ENCODE measurements around the gene KPNA4.
"Not testable (repeated sequence)": the region's sequence is repeated elsewhere in the genome, so short reads cannot be mapped to it uniquely, and the experiment has no call there.

The KPNA4 gene

DNA sequence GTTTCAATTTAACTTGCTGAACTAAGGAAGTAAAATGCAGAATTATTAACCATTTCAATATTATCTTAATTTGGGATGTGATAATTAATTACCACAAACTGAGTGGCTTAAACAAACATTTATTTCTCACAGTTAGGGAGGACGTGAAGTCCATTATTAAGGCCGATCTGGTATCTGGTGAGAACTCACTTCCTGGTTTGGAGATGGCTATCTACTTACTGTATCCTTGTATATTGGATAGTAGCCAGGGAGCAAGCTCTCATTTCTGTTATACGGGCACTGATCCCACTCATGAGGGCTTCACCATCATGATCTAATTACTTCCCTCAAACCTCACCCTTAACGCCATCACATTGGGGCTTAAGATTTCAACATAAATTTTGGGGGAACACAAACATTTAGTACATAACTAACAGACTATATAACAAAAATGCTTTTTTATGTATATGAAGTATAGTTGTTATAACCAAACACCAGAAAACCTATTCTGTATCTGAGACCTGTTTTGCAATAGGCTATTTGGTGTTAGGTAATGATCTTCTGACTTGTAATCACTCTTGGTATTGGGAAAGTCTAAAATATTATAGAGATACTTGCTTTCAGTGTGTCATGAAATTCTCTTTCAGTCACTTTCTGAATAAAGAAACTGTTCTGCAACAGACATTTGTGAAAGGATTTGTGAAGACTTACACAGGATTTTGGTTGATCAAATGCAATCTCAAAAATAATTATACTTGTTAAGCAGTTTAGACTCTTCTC is 4.7 kb upstream of the KPNA4 start:
- DNase-seq = peak; percentile 87

GRCh38 chr3:160568989-160569388 is 3.6 kb upstream of the KPNA4 start:
- no peak for DNase-seq

DNA sequence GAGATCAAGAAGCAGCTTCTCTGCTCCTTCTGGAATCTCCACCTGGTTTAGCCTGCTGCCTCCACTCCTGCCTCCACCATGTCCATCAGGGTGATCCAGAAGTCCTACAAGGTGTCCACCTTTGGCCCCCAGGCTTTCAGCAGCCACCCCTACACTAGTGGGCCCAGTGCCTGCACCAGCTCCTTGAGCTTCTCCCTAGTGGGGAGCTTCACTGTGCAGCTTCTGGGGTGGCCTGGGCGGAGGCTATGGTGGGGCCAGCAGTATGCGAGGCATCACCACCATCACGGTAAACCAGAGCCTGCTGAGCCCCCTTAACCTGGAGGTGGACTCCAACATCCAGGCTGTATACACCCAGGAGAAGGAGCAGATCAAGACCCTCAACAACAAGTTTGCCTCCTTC is 2.4 kb upstream of the KPNA4 start:
- no peak for DNase-seq

DNA sequence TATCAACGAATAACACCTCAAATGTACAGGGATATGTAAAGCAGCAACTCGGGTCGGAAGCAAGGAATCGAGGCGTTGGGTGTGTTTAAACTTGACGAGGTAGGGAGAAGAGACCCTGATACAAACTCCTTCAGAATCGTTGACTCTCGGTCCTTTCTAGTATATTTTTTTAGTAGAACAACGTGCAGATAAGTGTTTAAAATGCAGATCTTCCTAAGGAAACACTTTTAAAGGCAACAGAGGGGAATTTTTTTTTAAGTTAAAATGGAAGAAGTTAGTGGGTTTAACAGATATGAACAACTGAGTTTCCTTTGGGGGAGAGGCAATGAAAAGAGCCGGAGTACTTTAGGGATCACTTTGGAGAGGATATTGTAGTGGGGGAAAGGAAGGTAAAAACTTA is 1.1 kb upstream of the KPNA4 start:
- DNase-seq = no peak

GRCh38 chr3:160564949-160565441 is 376 bp downstream of the KPNA4 start:
- peak; percentile 22 for DNase-seq

DNA sequence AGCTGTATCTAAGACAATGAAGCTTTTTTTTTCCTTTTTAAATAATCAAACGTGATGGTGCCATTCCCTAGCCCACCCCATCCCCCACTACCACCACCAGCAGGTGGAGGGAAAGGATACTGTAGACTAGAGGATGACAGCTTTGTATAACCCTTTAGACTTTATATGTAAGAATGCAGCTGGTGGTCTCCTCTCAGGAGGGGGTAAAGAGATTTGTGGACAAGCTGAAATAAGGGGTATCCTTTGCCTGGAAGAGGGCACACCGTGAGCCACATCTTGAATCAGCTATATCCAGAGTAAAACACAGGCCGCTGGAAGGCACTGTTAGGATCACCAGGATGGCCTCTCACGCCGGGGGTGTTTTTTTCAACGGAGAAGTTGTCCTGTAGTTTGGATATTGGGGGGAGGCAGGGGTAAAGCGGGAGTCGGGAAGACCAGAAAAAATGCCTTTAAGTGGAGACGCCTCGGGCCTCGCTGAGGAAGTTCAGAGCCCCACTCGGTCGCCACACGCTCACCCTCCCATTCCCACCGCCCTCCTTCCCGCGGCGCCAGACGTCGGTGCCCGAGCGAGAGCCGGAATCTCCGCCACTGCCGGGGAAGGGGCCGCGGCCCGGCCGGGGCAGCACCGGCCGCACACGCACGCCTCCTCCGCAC is 986 bp downstream of the KPNA4 start:
- DNase-seq = no peak

- DNase-seq = no peak
Measured at GRCh38 chr3:160562952-160563351, 2.4 kb downstream of the KPNA4 start.

DNA sequence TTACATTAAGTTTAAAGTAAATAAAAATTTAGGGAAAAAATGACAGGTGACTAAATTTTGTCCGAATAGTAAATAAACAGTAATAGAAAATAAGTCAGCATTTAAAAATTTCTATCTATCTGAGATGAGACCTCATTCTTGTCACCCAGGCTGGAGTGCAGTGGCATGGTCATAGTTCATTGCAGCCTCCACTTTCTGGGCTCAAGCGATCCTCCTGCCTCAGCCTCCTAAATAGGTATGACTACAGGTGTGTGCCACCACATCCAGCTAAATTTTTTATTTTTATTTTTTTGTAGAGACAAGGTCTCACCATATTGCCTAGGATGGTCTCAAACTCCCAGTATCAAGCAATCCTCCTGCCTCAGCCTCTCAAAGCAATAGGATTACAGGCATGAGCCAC is 7.8 kb downstream of the KPNA4 start:
- no peak for DNase-seq

DNA sequence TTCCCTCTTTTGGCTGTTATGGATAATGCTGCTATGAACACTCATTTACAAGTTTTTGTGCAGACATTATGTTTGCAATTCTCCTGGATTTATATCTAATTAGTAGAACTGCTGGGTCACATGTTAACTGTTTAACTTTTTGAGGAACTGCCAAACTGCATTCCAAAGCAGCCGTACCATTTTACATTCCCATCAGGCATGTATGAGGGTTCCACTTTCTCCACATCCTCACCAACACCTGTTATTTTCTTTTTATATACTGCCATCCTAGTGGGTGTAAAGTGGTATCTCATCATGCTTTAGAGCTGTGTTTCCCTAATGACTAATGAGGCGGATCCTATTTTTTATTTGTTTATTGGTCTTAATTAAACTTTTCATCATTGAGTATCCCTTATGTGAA is 9.2 kb downstream of the KPNA4 start:
- DNase-seq = no peak

DNA sequence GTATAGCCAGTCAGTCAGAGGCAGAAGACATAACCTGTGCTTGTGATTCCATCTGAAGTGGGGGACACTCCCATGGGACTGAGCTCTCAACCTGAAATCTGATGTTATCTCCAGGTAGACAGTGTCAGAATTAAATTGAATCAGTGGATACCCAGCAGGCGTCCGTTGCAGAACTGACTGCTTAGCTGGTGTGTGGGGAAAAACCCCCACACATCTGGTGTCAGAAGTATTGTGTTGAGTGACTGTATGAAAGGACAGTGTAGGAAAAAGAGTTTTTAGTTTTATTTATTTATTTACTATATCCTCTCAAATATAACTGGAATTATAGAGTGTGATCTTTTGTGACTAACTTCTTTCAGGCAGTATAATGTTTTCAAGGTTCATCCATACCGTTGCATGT is 10.4 kb downstream of the KPNA4 start:
- no peak for DNase-seq

GRCh38 chr3:160553827-160554226 is 11.5 kb downstream of the KPNA4 start:
- no peak for DNase-seq

GRCh38 chr3:160546727-160547126 is 18.6 kb downstream of the KPNA4 start:
- no peak for DNase-seq

DNA sequence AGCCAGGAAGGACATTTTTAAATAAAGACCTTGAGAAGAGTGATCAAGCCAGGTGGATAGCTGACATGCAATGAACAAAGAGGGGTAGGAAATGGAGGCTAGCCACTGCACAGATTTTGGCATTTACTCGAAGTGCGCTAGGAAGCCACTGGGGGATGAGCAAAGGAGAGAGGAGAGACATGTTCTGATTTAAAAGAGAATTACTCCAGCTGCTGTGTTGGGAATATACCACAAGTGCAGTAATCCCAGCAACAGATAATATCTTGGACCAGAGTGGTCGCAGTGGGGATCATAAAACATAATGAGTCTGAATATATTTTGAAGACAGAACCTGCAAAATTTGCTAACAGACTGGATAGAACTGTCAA is 19.9 kb downstream of the KPNA4 start:
- no peak for DNase-seq

- DNase-seq = no peak
Measured at GRCh38 chr3:160544844-160545503, 20.4 kb downstream of the KPNA4 start.

DNA sequence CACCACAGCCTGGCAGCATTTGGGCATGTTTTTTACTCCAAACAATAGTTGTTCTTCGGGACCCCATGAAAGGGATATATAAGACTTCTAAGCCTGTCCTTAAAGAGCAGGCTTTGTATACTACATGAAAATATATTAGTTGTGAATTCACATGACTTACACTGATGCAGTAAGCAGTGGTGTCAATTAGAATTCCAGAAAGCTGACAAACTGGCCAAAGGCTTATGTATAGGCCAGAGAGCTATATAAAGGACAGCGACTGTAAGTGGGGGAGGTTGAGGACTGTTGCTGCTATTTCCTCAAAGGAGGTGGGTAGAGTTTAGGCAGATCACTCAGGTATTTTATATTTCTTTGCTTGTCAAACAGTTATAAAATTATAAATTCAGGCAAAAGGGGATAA is 24.8 kb downstream of the KPNA4 start:
- no peak for DNase-seq

GRCh38 chr3:160538895-160539294 is 26.5 kb downstream of the KPNA4 start:
- no peak for DNase-seq

DNA sequence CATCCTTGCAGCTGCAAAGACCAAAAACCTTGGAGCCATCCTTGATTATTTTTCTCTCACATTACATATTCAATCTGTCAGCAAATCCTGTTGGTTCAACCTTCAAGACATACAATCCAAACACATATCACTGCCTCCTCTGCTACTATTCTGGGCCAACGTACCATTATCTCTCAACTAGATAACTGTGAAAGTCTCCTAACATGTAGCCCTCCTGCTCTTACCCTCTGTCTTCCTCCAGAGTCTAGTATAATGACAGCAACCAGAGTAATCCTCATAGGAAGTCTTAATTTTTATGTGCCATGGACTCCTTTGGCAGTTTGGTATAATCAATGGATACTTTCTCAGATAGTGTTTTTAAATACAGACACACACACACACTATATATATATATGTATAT is 27.6 kb downstream of the KPNA4 start:
- no peak for DNase-seq

GRCh38 chr3:160532371-160532770 is 33.0 kb downstream of the KPNA4 start:
- no peak for DNase-seq

- DNase-seq = no peak
Measured at GRCh38 chr3:160531311-160531710, 34.1 kb downstream of the KPNA4 start.

GRCh38 chr3:160516391-160516790 is 49.0 kb downstream of the KPNA4 start:
- not testable (repeated sequence) for DNase-seq

DNA sequence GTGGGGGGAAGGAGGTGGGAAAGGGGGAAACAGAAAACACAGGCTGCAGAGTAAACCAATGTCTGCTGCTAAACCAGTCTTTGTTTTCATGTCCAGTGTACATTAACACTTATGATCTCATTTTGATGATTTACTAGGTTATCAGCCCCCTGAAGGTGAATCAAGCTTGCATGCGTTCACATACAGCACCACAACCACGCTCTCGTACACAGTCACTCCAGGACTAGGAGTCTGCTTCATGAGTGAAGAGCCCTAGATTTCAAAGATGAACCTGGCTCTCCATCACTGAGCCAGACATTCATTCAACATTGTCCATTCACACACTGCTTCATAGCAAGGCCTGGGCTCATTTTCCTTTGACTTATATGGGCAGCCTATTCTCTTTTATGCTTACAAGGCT is 64.0 kb downstream of the KPNA4 start:
- DNase-seq = no peak

DNA sequence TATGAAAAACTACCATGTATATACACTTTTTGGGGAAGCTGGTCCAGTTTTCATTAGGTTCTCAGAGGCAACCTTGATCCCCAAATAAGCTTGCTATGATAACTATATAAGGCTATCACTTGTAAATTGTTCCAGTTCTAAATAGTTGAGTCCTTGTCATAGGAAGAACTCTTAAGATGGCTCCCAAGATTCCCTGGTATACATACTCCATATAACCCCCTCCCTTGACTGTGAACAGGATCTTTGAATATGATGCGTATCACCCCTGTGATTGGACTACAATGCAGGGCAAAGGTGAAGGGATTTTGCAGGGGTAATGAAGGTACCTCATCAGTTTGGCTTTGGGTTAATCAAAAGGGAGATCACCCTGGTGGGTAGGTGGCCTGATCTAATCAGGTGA is 67.2 kb downstream of the KPNA4 start:
- DNase-seq = no peak

DNA sequence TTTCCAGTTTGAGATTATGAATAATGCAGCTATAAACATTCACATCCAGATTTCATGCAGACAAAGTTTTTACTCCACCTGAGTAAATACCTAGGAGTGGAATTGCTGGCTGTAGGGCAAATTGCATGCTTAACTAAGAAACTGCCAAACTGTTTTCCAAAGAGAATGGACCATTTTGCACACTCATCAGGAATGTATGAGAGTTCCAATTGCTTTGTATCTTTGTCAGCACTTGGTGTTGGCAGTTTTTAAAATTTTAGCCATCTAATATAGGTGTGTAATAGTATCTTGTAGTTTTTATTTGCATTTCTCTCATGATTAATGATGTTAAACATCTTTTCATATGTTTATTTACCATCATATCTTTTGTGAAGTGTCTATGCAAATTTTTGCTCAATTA is 75.2 kb downstream of the KPNA4 start:
- DNase-seq = no peak

DNA sequence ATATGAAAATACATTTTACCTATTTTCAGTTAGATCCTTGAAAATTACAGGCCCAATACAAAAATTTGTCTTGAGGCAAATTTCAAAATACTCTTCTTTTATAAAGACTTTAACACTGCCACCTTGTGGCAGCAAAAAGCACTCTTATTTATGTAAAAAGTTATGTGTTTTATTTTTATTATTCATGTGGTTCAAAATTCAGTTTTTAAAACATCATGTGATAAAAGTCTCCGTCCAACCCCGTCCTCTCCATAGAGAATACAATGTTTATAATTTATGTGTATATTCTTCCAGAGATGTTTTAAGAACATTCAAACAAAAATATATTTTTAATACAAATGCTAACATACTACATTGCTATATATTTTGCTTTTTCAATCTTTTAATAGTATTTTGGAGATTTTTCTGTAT is 78.9 kb downstream of the KPNA4 start:
- DNase-seq = peak; percentile 8

Data from NCI-H2029 (cell line).